ENCODE measurements around the gene ZBTB46. TPM values are rescaled to one million over a fixed set of nuclear protein-coding genes. Genes with fewer than 3 reads are reported as not detected.

The ZBTB46 gene
- total RNA-seq, 1 donor from 2014 or later: 7.4 TPM

DNA sequence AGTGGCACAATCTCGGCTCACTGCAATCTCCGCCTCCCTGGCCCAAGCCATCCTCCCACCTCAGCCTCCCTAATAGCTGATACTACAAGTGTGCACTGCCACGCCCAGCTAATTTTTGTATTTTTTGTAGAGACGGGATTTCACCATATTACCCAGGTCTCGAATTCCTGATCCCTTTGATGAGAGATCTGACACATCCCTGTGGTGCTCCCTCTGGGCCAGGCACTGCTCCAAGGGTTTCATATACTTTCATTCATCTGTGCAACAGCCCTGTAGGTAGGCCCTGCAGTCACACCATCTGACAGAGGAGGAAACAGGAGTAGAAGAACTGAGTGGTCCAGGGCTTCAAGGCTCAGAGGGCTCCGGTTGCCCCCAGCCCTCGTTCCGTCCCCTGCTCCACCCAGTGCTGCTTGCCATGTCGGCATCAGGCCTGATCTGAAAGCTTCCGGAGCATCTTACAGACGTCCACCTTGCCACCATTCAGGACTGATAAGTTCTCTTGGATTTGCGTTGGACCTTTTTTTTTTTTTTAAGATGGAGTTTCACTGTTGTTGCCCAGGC, 119.9 kb downstream of the ZBTB46 start:
- Histone ChIP-seq H3K4me1 (peaks cover 29% of the 10 kb centered on the region), H3K27ac (no peak overlapping the region), H3K36me3 (peaks cover 4 to 29% of the 10 kb centered on the region in 2 donors), H3K4me3 (no peak overlapping the region), H3K9me3 (peaks cover 10% of the 10 kb centered on the region), H3K27me3 (no peaks in the 10 kb centered on the region)
- DNase-seq (ENCODE audit: extremely low spot score in 2 of 2): no peak
- no peak for TF ChIP-seq POLR2A (IDR thresholded peaks at IDR 0.05)
- TF ChIP-seq POLR2AphosphoS5 (IDR thresholded peaks at IDR 0.05; ENCODE audit: insufficient read depth in 1 of 2, low read depth in 1 of 2): no peak
- TF ChIP-seq, protein P1, sequence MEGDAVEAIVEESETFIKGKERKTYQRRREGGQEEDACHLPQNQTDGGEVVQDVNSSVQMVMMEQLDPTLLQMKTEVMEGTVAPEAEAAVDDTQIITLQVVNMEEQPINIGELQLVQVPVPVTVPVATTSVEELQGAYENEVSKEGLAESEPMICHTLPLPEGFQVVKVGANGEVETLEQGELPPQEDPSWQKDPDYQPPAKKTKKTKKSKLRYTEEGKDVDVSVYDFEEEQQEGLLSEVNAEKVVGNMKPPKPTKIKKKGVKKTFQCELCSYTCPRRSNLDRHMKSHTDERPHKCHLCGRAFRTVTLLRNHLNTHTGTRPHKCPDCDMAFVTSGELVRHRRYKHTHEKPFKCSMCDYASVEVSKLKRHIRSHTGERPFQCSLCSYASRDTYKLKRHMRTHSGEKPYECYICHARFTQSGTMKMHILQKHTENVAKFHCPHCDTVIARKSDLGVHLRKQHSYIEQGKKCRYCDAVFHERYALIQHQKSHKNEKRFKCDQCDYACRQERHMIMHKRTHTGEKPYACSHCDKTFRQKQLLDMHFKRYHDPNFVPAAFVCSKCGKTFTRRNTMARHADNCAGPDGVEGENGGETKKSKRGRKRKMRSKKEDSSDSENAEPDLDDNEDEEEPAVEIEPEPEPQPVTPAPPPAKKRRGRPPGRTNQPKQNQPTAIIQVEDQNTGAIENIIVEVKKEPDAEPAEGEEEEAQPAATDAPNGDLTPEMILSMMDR (IDR thresholded peaks at IDR 0.05): no peak
- intact Hi-C loops (cut with DNase I): no loop called here

DNA sequence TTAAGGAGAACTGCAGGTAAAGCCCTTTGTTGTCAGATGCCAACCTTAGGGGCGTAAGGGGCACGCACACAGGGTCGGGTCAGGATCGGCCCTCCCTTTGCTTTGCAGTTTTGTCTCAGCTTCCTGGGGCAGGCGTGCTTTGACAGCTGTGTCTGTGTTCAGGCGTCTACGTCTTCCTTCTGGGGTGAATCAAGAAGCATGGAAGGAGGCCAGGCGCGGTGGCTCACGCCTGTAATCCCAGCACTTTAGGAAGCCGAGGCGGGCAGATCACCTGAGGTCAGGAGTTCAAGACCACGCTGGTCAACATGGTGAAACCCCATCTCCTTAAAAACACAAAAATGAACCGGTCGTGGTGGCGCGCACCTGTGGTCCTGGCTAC, 121.9 kb downstream of the ZBTB46 start:
- peaks cover 30% of the 10 kb centered on the region for H3K4me1 ChIP-seq
- no peaks in the 10 kb centered on the region for H3K27me3 ChIP-seq
- intact Hi-C loops (cut with DNase I): no loop called here
- H3K9me3 ChIP-seq: no peaks in the 10 kb centered on the region
- H3K36me3 ChIP-seq: peaks cover 4 to 33% of the 10 kb centered on the region in 2 donors
- TF ChIP-seq, protein P1 (IDR thresholded peaks at IDR 0.05): no peak
- no peak for TF ChIP-seq POLR2A (IDR thresholded peaks at IDR 0.05)
- no peak for TF ChIP-seq POLR2AphosphoS5 (IDR thresholded peaks at IDR 0.05; ENCODE audit: insufficient read depth in 1 of 2, low read depth in 1 of 2)
- H3K27ac ChIP-seq: no peak overlapping the region
- no peak for DNase-seq (ENCODE audit: extremely low spot score in 2 of 2)
- no peak overlapping the region for H3K4me3 ChIP-seq

GRCh38 chr20:63708301-63709148, 122.5 kb downstream of the ZBTB46 start:
- Histone ChIP-seq H3K27ac (peak overlapping the region; percentile 82), H3K4me3 (peak overlapping the region; percentile 91 to 93), H3K36me3 (peaks cover 4 to 33% of the 10 kb centered on the region in 2 donors), H3K4me1 (peaks cover 30% of the 10 kb centered on the region), H3K9me3 (no peaks in the 10 kb centered on the region), H3K27me3 (no peaks in the 10 kb centered on the region)
- TF ChIP-seq, protein P1 (IDR thresholded peaks at IDR 0.05): no peak
- TF ChIP-seq POLR2A (IDR thresholded peaks at IDR 0.05) (no peak), POLR2AphosphoS5 (IDR thresholded peaks at IDR 0.05; ENCODE audit: insufficient read depth in 1 of 2, low read depth in 1 of 2) (no peak)
- DNase-seq (ENCODE audit: extremely low spot score in 2 of 2): no peak
- intact Hi-C loops (cut with DNase I): no loop called here

- Histone ChIP-seq H3K27me3 (no peaks in the 10 kb centered on the region), H3K4me3 (peak within 1 kb of the TSS; percentile 91 to 93), H3K27ac (peak within 1 kb of the TSS; percentile 82), H3K36me3 (peaks cover 4 to 32% of the 10 kb centered on the region in 2 donors), H3K9me3 (no peaks in the 10 kb centered on the region), H3K4me1 (peaks cover 30% of the 10 kb centered on the region)
- TF ChIP-seq POLR2A (IDR thresholded peaks at IDR 0.05) (no peak), POLR2AphosphoS5 (IDR thresholded peaks at IDR 0.05; ENCODE audit: insufficient read depth in 1 of 2, low read depth in 1 of 2) (peak in 1 of 2 donors; percentile 46)
- TF ChIP-seq, protein P1 (IDR thresholded peaks at IDR 0.05): no peak
- no peak for DNase-seq (ENCODE audit: extremely low spot score in 2 of 2)
- intact Hi-C loops (cut with DNase I): no loop called here
Measured at GRCh38 chr20:63707558-63708300, 123.3 kb downstream of the ZBTB46 start, which contains the start of the genes ARFRP1 and ZGPAT. ARFRP1 (minus strand) TSS chr20:63707976; CDS start chr20:63707091, 885 bp downstream. ZGPAT (plus strand) TSS chr20:63708039; CDS start chr20:63708581, 542 bp downstream.

All from vagina (tissue), 2 donors.